ENCODE results near the gene ZNF331.

Gene ZNF331

GRCh38 chr19:53553865-53554791, 16.2 kb downstream of the ZNF331 start:
- TF ChIP-seq CTCF (conservative IDR thresholded peaks at IDR 0.05) (no peak), ZFX (IDR thresholded peaks at IDR 0.05) (no peak)
- peak overlapping the region; percentile 70 for H3K27ac ChIP-seq

- TF ChIP-seq CTCF (conservative IDR thresholded peaks at IDR 0.05) (no peak), ZFX (IDR thresholded peaks at IDR 0.05) (no peak)
Observed at GRCh38 chr19:53554804-53555203, 16.9 kb downstream of the ZNF331 start.

GRCh38 chr19:53555352-53555751, 17.4 kb downstream of the ZNF331 start:
- no peak overlapping the region for H3K27ac ChIP-seq
- TF ChIP-seq ZFX (IDR thresholded peaks at IDR 0.05) (no peak), CTCF (conservative IDR thresholded peaks at IDR 0.05) (no peak)

More at GRCh38 chr19:53554804-53555203, 16.9 kb downstream of the ZNF331 start:
- H3K27ac ChIP-seq: peak overlapping the region; percentile 70

- TF ChIP-seq ZFX (IDR thresholded peaks at IDR 0.05) (no peak), CTCF (conservative IDR thresholded peaks at IDR 0.05) (no peak)
- no peak overlapping the region for H3K27ac ChIP-seq
Observed at GRCh38 chr19:53571339-53571738, 33.4 kb downstream of the ZNF331 start.

GRCh38 chr19:53576941-53577653, 39.2 kb downstream of the ZNF331 start:
- no peak overlapping the region for H3K27ac ChIP-seq
- TF ChIP-seq ZFX (IDR thresholded peaks at IDR 0.05): no peak
- no peak for TF ChIP-seq CTCF (conservative IDR thresholded peaks at IDR 0.05)

GRCh38 chr19:53577968-53578367, 40.0 kb downstream of the ZNF331 start:
- TF ChIP-seq CTCF (conservative IDR thresholded peaks at IDR 0.05) (no peak), ZFX (IDR thresholded peaks at IDR 0.05) (no peak)
- no peak overlapping the region for H3K27ac ChIP-seq

- H3K27ac ChIP-seq: no peak overlapping the region
- TF ChIP-seq ZFX (IDR thresholded peaks at IDR 0.05) (no peak), CTCF (conservative IDR thresholded peaks at IDR 0.05) (no peak)
Observed at GRCh38 chr19:53579518-53579917, 41.6 kb downstream of the ZNF331 start.

Data from C4-2B (cell line).